HG03060 (cell line): Measurements from ENCODE around the gene CFAP43.

Source experiments
- ATAC-seq: cut with Tn5 transposase; IDR thresholded peaks from one replicate; pipeline ENCODE4 v1.9.1; 2021; ENCODE audit warnings: low read depth, moderate number of reproducible peaks; ENCODE audit not compliant: unreplicated experiment

The CFAP43 gene, protein sequence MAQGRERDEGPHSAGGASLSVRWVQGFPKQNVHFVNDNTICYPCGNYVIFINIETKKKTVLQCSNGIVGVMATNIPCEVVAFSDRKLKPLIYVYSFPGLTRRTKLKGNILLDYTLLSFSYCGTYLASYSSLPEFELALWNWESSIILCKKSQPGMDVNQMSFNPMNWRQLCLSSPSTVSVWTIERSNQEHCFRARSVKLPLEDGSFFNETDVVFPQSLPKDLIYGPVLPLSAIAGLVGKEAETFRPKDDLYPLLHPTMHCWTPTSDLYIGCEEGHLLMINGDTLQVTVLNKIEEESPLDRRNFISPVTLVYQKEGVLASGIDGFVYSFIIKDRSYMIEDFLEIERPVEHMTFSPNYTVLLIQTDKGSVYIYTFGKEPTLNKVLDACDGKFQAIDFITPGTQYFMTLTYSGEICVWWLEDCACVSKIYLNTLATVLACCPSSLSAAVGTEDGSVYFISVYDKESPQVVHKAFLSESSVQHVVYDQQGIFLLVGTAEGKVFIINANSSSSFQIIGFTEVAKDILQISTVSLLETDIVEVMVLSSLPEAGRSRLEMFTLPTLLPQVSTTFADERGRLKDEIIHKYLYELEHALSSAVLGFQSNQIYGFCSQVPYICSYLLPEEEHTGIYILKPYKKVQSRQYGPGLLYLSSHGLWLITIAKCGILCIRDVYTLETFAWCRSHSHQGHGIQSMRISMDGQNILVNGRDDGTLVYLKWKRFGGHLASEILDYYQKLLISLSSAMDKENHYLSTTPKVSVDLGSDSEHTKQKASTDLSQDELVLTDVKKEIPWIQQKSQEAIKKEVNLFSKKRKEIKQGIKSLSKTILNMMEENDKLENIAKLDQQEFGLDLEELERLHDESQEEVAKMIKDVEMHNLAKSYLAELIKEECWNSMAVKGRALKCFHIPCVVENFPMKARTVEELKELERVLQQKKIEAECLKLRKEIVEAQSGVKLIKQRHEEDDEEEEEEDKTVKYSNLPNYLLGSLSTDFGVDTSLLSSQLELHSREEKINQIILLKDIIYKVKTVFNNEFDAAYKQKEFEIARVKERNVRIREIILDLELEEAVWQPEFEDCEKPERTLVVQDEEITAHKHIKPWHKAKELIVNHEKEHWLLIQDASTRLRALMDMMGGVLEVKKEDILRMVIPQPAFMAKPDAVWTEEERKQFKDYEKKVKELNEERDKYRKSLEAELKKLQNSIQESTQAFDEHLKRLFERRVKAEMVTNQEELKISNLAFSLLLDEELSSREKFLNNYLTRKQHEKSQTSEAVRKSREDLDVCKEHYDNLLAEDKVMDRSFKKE (N-terminal part only)

DNA sequence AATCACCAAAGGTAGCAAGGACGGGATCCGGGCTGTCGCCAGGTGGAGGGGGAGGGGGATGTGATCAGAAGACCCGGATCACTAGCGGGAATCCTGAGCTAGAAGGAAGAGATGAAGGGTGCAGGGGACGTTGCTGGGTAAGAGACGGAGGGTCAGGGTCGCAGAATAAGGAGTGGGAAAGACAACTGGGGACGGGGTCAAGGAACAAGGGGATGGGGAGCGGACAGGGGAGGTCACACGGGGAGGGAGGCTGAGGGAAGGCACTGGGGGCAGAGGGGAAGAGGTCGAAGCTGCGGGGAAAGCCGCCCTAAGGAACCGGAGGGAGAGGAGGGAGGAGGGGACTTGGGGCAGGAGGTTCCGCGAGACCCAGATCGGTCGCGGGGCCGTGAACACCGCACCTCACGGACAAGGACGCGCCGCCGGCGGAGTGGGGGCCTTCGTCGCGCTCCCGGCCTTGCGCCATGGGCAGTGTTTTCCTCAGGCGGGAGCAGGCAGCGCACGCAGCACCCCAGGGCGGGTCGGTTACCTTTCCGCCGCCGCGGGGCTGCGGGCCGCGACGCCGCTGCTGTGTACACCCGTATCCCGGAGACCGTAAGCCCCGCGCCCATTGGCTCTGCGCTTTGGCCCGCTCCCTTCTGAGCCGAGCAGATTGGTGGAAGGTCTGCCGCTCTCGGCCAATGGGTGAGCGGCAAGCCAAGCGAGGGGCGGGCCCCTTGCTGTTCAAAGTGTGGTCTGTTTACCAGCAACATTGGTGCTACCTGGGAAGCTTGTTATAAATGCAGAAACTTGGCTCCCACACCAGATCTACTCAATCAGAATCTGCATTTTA, at the start of gene CFAP43:
Gene CFAP43 (minus strand): TSS at position 581 of the 829 bp plus-strand sequence. CDS start 118 bp downstream, at position 463.
- ATAC-seq, result peak; percentile 100

DNA sequence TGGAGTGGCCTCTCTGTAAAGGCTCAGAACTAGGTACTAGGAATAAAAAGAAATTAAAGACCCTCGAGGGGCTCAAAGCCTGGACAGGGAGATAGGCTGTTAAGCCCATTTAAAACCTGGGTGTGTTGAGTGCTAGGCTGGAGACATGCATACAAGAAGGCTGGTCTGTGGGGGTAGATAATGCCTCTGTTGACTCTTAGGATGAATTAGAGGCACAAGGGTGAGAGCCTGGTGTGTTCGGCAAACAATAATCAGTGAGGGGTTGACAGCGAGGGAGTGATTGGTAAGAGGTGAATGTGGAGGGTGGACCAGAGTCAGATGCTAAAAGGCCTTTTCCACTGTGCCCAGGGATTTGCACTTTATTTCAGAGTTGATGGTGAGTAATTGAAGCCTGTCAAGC, 49.5 kb upstream of the CFAP43 start:
- no peak for ATAC-seq

DNA sequence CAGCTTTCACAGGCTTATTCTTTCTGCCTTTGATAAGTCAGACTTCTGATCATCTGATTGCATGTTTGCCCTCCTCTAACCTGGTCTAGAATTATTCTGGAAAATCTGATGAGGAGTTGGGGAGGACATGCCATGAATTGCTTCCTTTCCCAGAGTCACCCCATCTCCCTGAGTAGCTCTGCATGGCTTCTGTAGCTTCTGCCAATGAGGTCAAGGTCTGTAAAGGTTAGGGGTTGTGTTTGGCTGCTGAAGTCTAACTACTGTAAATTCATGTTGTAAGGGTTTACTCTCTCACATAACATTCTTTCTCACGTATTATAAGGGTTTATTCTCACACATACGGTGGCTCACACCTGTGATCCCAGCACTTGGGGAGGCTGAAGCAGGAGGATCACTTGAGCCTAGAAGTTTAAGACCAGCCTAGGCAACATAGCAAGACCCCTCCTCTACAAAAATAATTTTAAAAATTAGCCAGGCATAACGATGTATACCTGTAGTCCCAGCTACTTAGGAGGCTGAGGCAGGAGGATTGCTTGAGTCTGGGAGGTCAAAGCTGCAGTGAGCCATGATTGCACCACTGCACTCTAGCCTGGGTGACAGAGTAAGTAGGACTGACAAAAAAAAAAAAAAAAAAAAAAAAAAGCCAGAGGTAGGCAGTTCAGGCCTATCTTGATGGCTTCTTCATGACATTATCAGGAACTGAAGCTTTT, 47.5 kb upstream of the CFAP43 start:
- ATAC-seq, result no peak

DNA sequence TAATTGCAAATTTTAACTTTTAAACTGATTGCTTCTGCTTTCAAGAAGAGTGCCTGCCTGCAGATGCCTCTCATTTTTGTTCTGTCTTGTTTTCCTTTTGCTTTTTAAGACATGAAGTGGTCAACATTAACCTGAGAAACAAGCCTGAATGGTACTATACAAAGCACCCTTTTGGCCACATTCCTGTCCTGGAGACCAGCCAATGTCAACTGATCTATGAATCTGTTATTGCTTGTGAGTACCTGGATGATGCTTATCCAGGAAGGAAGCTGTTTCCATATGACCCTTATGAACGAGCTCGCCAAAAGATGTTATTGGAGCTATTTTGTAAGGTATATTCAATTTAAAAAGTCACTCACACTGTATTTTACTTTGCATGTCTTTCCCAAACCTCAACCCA, 45.6 kb upstream of the CFAP43 start:
- no peak for ATAC-seq

DNA sequence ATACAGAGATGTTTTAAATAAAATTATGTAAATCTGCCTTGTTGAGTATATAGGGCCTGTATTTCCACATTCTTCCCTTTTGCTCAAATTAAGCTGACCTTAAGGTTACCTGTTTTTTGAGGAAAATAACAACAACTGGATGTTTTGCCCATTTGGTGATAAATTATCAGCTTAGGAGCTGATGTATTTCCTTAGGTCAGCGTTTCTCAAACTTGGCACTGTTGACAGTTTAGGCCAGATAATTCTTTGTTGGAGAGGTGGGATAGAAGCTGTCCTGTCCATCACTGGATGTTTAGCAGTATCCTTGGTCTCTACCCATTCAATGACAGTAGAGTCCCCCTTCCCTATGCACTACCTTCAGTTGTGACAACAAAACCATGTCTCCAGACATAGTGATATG, 44.0 kb upstream of the CFAP43 start:
- no peak for ATAC-seq

DNA sequence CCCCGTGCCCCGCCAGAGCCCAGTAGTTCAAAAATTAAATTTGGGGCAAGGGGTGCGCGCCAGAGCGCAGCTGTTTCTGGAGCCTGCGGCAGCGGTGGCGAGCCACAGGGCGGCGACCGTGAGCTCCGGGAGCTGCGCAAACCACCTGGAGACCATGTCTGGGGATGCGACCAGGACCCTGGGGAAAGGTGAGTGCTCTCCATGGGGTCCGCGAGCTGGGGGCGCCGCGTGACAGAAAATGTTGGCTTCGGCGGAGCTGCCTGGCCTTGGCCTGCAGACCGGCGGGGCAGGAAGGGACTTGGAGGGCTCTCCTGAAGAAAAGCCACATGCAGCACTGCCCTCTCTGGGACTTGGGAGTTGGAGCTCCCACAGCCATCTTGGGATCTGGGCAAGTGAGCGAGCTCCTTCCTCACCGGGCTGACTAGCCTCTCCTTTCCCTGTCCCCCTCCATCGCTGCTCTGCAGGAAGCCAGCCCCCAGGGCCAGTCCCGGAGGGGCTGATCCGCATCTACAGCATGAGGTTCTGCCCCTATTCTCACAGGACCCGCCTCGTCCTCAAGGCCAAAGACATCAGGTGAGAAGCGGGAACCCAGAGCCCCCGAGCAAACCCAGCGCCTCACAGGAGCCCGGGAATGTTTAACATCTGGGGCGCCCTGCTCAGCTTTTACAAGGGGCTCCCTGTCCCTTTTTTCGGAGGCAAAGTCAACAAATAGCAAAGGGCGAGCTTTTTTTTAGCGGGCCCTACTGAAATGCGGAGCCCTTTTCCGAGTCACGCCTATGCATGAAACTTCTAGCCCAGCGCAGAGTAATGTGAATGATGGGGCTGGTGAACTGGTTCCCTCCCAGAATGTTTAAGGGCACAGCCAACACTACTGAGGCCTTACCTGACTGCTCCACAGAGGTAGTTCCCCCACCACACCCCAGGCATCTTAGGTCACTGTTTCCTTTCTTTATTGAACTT, 42.9 kb upstream of the CFAP43 start:
- ATAC-seq, result no peak

DNA sequence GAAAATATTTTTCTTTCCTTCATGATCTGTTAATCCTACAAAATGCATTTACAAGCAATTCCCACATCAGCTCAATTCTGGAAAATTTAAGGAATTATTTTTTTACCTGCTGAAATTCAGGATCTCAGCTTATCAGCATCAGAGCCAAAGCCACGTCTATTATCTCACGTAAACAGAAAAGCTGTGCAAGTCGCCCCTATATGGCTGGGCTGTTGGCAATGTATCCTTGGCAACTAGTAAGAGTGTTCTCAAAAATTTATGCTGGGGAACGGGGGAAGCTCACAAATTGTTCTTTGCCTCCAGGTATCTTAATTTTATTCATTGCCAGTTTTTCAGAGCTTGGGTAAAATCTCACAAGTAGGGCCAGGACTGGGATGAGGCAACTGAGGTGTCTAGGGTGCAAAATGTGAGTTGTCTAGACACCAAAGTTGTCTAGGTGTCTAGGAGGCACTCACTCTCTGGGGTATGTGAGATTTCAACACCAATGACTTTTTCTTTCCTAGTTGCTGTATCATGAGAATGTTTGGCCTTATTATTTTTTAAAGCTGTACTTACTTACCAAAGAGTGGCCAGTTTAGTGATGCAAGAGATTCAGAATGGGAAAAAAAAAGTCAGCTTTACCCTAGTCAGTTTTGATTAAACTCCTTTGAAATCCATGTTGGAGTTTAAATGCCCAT, 41.9 kb upstream of the CFAP43 start:
- no peak for ATAC-seq

DNA sequence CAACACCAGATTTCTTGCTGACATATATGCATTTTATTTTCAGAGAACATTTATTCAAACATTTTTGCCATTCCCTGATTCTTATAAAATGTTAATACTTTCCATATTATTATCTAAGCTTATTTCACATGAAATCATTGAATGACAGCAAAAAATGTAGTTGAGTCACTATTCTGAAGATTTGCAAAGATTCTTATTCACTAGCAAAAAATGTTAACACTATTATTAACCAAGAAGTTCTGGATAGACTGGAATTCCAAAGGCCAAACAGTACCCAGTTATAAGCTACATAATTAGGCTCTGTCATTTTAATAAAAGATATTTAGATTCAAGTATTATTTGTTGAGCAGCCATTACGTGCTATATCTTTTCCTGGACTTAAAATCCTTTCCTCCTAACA, 41.1 kb upstream of the CFAP43 start:
- no peak for ATAC-seq

DNA sequence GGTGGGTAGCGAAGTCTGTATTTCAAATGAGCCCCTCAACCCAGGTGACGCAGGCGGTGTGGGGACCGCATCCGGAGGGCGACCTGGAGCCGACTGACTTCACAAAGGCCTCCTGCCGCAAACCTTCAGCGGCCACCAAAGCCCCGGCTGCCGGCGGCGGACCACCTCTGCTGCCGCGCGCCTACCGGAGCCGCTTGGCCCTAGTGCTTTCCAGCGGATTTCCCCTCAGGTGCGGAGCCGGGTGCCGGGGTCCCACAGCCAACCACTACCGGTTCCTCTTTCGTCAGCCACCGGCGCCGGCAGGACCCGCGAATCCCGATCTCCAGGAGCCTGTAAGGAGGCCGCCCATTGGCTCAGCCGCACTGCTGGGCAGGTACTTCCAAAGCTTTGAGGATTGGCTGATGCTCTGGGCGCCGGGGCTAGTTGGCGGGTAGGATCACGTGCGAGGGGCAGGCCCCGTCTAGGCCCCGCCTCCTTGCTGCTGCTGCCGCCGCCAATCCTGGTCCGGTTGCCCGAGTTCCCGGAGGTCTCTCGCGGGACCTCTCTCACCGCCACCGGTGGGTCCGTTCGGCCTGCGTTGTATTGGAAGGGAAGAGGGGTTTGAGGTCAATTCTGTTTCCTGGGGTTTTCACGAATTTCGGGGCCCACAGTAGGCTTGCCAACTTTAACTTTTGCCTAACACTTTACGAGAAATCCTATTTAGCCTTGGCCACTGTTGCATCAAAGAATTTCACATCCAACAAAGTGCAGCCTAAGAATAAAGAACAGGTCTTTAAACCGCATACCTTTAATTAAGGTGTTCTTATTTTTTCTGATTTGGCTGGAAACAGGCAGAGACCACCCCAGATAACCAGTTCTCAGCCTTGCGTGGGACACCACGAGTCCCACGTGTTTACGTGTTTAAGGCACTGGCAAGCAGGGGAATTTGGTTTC, 36.8 kb upstream of the CFAP43 start, which contains the start of gene GSTO2:
Gene GSTO2 (plus strand): TSS at position 472 of the 933 bp plus-strand sequence. CDS start 5,732 bp downstream, outside the sequence.
- ATAC-seq, result peak; percentile 99

DNA sequence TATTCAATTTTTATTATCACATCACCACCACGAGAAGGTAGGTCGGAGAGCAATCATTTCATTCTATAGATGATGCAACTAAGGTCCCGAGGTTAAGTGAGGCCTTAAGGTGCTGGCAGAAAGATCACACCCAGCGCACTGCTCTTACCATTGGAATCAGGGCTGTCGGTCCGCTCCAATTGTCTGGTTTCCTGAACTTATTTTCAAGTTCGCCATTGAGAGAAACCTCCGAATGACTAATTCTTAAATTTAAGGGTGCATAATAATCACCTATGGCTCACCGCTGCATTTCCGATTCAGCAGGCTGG, 36.2 kb upstream of the CFAP43 start:
- ATAC-seq, result no peak

DNA sequence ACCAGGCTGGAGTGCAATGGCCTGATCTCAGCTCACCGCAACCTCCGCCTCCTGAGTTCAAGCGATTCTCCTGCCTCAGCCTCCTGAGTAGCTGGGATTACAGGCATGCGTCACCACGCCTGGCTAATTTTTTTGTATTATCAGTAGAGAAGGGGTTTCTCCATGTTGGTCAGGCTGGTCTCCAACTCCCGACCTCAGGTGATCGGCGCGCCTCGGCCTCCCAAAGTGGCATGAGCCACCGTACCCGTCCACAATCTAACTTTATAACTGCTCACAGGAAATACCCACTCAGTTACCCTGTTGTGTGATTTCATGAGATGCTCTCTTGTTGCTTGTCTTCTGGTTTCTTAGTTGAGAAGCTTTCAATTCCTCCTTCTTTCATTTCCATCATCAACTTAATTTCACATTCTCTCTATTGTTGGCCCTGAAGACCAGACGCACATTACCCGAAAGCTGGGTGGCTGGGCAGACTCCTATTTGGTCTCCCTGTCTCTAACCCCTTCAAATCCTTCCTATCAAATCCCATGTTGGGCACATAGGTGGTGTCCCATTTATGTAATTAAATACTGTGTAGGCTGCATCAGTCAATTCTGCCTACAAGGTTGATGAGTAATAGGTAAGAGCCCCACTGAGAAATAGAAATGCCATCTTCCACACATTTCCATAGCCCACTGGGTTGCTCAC, 35.7 kb upstream of the CFAP43 start:
- ATAC-seq, result no peak

DNA sequence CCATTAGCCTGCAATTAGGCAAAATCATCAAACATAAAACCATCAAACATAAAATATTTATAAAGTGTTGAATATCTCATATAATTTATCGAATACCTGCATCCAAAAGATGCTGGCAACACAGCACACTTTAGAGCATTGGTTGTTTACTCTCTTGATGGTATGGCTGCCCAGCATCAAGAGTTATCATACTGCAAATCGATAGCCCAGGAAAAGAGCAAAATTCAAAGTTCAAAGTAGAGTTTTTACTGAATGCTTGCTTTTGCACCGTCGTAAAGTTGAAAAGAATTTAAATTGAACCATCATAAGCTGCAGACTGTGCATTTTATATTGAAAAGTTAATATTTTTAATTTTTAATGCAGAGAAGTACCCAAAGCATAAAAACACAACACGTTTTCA, 32.6 kb upstream of the CFAP43 start:
- ATAC-seq, result no peak

DNA sequence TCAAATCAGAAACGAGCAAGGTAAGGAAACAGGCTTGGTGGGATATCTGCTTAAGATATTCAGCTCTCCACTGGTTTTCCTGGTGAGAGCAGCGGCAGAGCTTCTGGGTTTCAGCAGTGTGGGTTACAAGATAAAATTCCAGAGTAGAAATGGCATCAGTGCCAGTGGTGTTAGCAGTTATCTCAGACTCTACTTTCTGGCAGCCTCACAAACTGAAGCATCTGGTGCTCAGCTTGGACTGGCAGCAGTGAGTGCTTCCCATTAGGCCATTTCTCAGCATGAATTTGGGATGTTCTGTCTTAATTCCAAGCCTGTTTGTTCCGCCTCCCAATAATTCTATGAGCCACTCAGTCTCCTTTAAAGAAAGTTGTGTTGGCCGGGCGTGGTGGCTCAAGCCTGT, 29.9 kb upstream of the CFAP43 start:
- no peak for ATAC-seq

DNA sequence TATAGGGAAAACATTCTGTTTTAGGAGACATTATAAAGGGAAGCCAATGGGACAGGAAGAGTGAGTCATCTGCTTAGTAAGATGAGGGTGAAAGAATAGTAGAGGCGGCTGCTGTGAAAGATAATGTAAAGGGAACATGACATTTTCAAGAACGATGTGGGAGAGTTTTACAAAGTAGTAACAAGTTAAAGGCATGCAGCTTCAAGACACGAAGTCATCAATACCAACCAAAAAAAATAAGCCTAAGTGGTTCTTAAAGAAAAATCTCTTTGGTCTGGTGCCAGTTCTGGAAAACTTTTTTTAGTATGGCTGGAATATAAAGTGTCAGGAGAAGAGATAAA, 28.6 kb upstream of the CFAP43 start:
- ATAC-seq, result no peak

DNA sequence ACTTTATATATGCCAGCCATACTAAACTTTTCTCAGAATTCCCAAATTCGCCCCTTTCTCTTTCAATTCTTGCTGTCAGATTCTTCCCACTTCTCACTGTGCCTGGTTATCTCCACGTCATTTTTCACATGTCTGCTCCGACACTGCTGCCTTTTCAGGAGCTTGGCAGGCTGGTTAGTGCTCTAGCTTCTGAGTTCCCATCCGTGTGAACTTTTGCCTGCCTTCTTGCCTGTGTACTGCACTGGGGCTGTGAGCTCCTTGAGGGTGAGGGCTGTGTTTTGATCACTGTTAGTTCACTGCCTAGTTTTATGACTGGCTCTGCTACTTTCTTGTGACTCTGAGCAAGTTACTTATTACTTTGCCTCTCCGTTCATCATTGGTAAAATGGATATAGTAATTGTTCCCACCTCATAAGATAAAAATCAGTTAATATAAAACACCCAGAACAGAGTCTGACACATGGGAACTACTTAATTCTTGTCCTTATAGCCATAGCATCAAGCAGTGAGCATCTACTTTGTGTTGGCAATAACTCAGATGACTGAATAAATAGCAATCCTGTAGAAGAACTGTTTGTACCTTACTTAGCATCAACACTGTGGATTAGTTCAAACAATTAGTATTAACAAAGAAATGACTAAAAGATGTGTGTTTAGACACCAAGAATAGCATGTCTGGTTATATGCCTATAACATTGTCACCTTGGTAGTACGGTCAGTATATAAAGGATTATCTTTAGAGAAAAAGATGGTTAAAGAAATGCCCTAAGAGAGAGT, 28.0 kb upstream of the CFAP43 start:
- ATAC-seq, result no peak
